ENCODE results near the gene ARHGAP8. TPM values are rescaled to one million over a fixed set of nuclear protein-coding genes. Genes with fewer than 3 reads are reported as not detected.

Gene ARHGAP8
- total RNA-seq, 2 experiments from 2014 or later: 2.2 to 2.9 TPM

- no peak for ATAC-seq (ENCODE audit: low read depth)
- Mint-ChIP-seq H3K9me3 (no peaks in the 10 kb centered on the region), H3K36me3 (no peaks in the 10 kb centered on the region), H3K27me3 (no peaks in the 10 kb centered on the region), H3K27ac (no peak overlapping the region), H3K4me3 (no peak overlapping the region), H3K4me1 (no peaks in the 10 kb centered on the region)
- DNase-seq: no peak
- POLR2A ChIA-PET: no interaction called here
These were observed 135.6 kb downstream of the ARHGAP8 start for GRCh38 chr22:44887941-44888366.

- DNase-seq: no peak
- H3K27me3 Mint-ChIP-seq: no peaks in the 10 kb centered on the region
These were observed 136.3 kb downstream of the ARHGAP8 start for GRCh38 chr22:44888491-44889254.

GRCh38 chr22:44889255-44889878, 137.0 kb downstream of the ARHGAP8 start:
- peak; percentile 7 for DNase-seq
- Mint-ChIP-seq H3K4me1 (no peaks in the 10 kb centered on the region), H3K4me3 (no peak overlapping the region), H3K27ac (no peak overlapping the region), H3K9me3 (no peaks in the 10 kb centered on the region), H3K27me3 (no peaks in the 10 kb centered on the region), H3K36me3 (no peaks in the 10 kb centered on the region)
- no peak for ATAC-seq (ENCODE audit: low read depth)
- POLR2A ChIA-PET: no interaction called here

More at GRCh38 chr22:44888491-44889254, 136.3 kb downstream of the ARHGAP8 start:
- Mint-ChIP-seq H3K4me3 (no peak overlapping the region), H3K36me3 (no peaks in the 10 kb centered on the region), H3K27ac (no peak overlapping the region), H3K9me3 (no peaks in the 10 kb centered on the region), H3K4me1 (no peaks in the 10 kb centered on the region)
- no peak for ATAC-seq (ENCODE audit: low read depth)
- POLR2A ChIA-PET: no interaction called here

GRCh38 chr22:44890416-44891292, 138.3 kb downstream of the ARHGAP8 start:
- no peaks in the 10 kb centered on the region for H3K4me1 Mint-ChIP-seq

GRCh38 chr22:44891293-44891747, 138.9 kb downstream of the ARHGAP8 start:
- ATAC-seq (ENCODE audit: low read depth) (no peak), DNase-seq (no peak)
- no peak overlapping the region for H3K4me3 Mint-ChIP-seq
- no peaks in the 10 kb centered on the region for H3K27me3 Mint-ChIP-seq
- POLR2A ChIA-PET: no interaction called here
- H3K4me1 Mint-ChIP-seq: no peaks in the 10 kb centered on the region
- no peaks in the 10 kb centered on the region for H3K36me3 Mint-ChIP-seq
- no peak overlapping the region for H3K27ac Mint-ChIP-seq
- no peaks in the 10 kb centered on the region for H3K9me3 Mint-ChIP-seq

More at GRCh38 chr22:44890416-44891292, 138.3 kb downstream of the ARHGAP8 start:
- no peaks in the 10 kb centered on the region for H3K36me3 Mint-ChIP-seq
- H3K9me3 Mint-ChIP-seq: no peaks in the 10 kb centered on the region
- no peak for DNase-seq
- POLR2A ChIA-PET: no interaction called here
- no peak overlapping the region for H3K4me3 Mint-ChIP-seq
- no peak overlapping the region for H3K27ac Mint-ChIP-seq
- no peaks in the 10 kb centered on the region for H3K27me3 Mint-ChIP-seq
- no peak for ATAC-seq (ENCODE audit: low read depth)

- no peak for DNase-seq
- Mint-ChIP-seq H3K27me3 (no peaks in the 10 kb centered on the region), H3K27ac (no peak overlapping the region), H3K9me3 (no peaks in the 10 kb centered on the region), H3K4me1 (no peaks in the 10 kb centered on the region), H3K36me3 (no peaks in the 10 kb centered on the region), H3K4me3 (no peak overlapping the region)
- POLR2A ChIA-PET: no interaction called here
- no peak for ATAC-seq (ENCODE audit: low read depth)
These were observed 139.4 kb downstream of the ARHGAP8 start for GRCh38 chr22:44891791-44892190.

- Mint-ChIP-seq H3K9me3 (no peaks in the 10 kb centered on the region), H3K4me1 (no peaks in the 10 kb centered on the region), H3K4me3 (no peak overlapping the region), H3K27me3 (no peaks in the 10 kb centered on the region), H3K27ac (no peak overlapping the region), H3K36me3 (no peaks in the 10 kb centered on the region)
- POLR2A ChIA-PET: no interaction called here
- ATAC-seq (ENCODE audit: low read depth): no peak
- DNase-seq: peak; percentile 20
These were observed 139.9 kb downstream of the ARHGAP8 start for GRCh38 chr22:44892243-44892642.

- no peaks in the 10 kb centered on the region for H3K9me3 Mint-ChIP-seq
- DNase-seq: peak; percentile 14
- H3K36me3 Mint-ChIP-seq: no peaks in the 10 kb centered on the region
- POLR2A ChIA-PET: no interaction called here
- H3K4me1 Mint-ChIP-seq: no peaks in the 10 kb centered on the region
- no peak overlapping the region for H3K27ac Mint-ChIP-seq
- H3K27me3 Mint-ChIP-seq: no peaks in the 10 kb centered on the region
- ATAC-seq (ENCODE audit: low read depth): no peak
- no peak overlapping the region for H3K4me3 Mint-ChIP-seq
These were observed 140.7 kb downstream of the ARHGAP8 start for GRCh38 chr22:44892803-44893730.

- no peak for ATAC-seq (ENCODE audit: low read depth)
- Mint-ChIP-seq H3K36me3 (no peaks in the 10 kb centered on the region), H3K4me1 (no peaks in the 10 kb centered on the region), H3K27me3 (no peaks in the 10 kb centered on the region), H3K27ac (no peak overlapping the region), H3K9me3 (no peaks in the 10 kb centered on the region), H3K4me3 (no peak overlapping the region)
- POLR2A ChIA-PET: no interaction called here
- DNase-seq: no peak
These were observed 141.3 kb downstream of the ARHGAP8 start for GRCh38 chr22:44893731-44894080.

GRCh38 chr22:44894321-44894720, 141.9 kb downstream of the ARHGAP8 start:
- Mint-ChIP-seq H3K4me1 (no peaks in the 10 kb centered on the region), H3K27ac (no peak overlapping the region), H3K9me3 (no peaks in the 10 kb centered on the region), H3K4me3 (no peak overlapping the region), H3K27me3 (peaks cover 3% of the 10 kb centered on the region), H3K36me3 (no peaks in the 10 kb centered on the region)
- ATAC-seq (ENCODE audit: low read depth): no peak
- DNase-seq: no peak
- POLR2A ChIA-PET: interaction anchor here (0.6 kb wide), 1 partner anchor 40 kb away, joined by 4 read pairs; no protein-coding TSS in a partner anchor

- Mint-ChIP-seq H3K4me1 (no peaks in the 10 kb centered on the region), H3K27me3 (peaks cover 7% of the 10 kb centered on the region), H3K27ac (no peak overlapping the region), H3K9me3 (peaks cover under 1% of the 10 kb centered on the region), H3K36me3 (no peaks in the 10 kb centered on the region), H3K4me3 (no peak overlapping the region)
- DNase-seq (no peak), ATAC-seq (ENCODE audit: low read depth) (no peak)
- POLR2A ChIA-PET: interaction anchor here (0.6 kb wide), 1 partner anchor 41 kb away, joined by 4 read pairs; no protein-coding TSS in a partner anchor
These were observed 142.4 kb downstream of the ARHGAP8 start for GRCh38 chr22:44894782-44895181.

GRCh38 chr22:44895296-44896055, 143.1 kb downstream of the ARHGAP8 start:
- Mint-ChIP-seq H3K27me3 (peaks cover 12% of the 10 kb centered on the region), H3K9me3 (peaks cover 4% of the 10 kb centered on the region), H3K36me3 (no peaks in the 10 kb centered on the region), H3K27ac (no peak overlapping the region), H3K4me3 (no peak overlapping the region), H3K4me1 (no peaks in the 10 kb centered on the region)
- ATAC-seq (ENCODE audit: low read depth): no peak
- no peak for DNase-seq
- POLR2A ChIA-PET: no interaction called here
